ENCODE results near the gene GJA1.
"Not testable (repeated sequence)": the region's sequence is repeated elsewhere in the genome, so short reads cannot be mapped to it uniquely, and the experiment has no call there.

Gene GJA1

GRCh38 chr6:121435444-121436069 is at the start of gene GJA1:
Gene GJA1 (plus strand): TSS chr6:121435646. CDS start chr6:121446848, 11,202 bp downstream.
- peak within 1 kb of the TSS; percentile 98 for H3K27ac ChIP-seq (ENCODE audit: low read depth, low read length)

GRCh38 chr6:121386551-121386950 is 48.9 kb upstream of the GJA1 start:
- not testable (repeated sequence) for H3K27me3 ChIP-seq (ENCODE audit: control insufficient read depth, insufficient read depth, low read length); H3K27ac ChIP-seq (ENCODE audit: low read depth, low read length); H3K9me3 ChIP-seq (ENCODE audit: control insufficient read depth, insufficient read depth, low read length); H3K36me3 ChIP-seq (ENCODE audit: control insufficient read depth, insufficient read depth, low read length); H3K4me3 ChIP-seq (ENCODE audit: low read depth, low read length); H3K4me1 ChIP-seq (ENCODE audit: control insufficient read depth, insufficient read depth, low read length); H3K9ac ChIP-seq (ENCODE audit: low read depth, low read length)

More at GRCh38 chr6:121435444-121436069, at the start of gene GJA1:
- H3K4me1 ChIP-seq (ENCODE audit: control insufficient read depth, insufficient read depth, low read length), result peaks cover 40% of the 10 kb centered on the region
- peak within 1 kb of the TSS; percentile 87 for H3K4me3 ChIP-seq (ENCODE audit: low read depth, low read length)
- H3K9ac ChIP-seq (ENCODE audit: low read depth, low read length), result peak within 1 kb of the TSS; percentile 97
- no peaks in the 10 kb centered on the region for H3K9me3 ChIP-seq (ENCODE audit: control insufficient read depth, insufficient read depth, low read length)
- no peaks in the 10 kb centered on the region for H3K27me3 ChIP-seq (ENCODE audit: control insufficient read depth, insufficient read depth, low read length)
- peaks cover 15% of the 10 kb centered on the region; the same call in 1 of the 2 replicates for H3K36me3 ChIP-seq (ENCODE audit: control insufficient read depth, insufficient read depth, low read length)

DNA sequence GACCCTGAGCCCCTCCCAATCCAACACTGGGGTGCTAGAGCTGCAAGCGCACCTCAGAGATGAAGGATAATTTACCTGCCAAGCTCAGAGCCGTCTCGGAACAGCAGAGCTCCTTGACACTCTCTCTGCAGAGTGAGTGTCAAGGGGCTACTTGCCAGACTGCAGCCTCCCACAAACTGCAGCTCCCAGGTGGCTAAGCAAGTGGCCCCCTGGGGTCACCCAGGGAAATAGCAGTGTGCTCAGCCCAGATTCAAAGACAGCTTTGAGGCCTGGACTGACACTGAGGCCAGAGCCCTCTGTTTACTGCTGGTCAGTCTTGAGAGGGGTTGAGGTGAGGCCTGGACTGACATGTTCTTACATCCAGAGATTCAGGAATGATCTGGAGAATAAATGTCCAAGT is 46.0 kb upstream of the GJA1 start:
- H3K27ac ChIP-seq (ENCODE audit: low read depth, low read length), result no peak overlapping the region
- H3K27me3 ChIP-seq (ENCODE audit: control insufficient read depth, insufficient read depth, low read length), result no peaks in the 10 kb centered on the region
- no peaks in the 10 kb centered on the region for H3K36me3 ChIP-seq (ENCODE audit: control insufficient read depth, insufficient read depth, low read length)
- H3K4me3 ChIP-seq (ENCODE audit: low read depth, low read length), result no peak overlapping the region
- H3K4me1 ChIP-seq (ENCODE audit: control insufficient read depth, insufficient read depth, low read length), result no peaks in the 10 kb centered on the region
- no peaks in the 10 kb centered on the region for H3K9me3 ChIP-seq (ENCODE audit: control insufficient read depth, insufficient read depth, low read length)
- no peak overlapping the region for H3K9ac ChIP-seq (ENCODE audit: low read depth, low read length)

- no peaks in the 10 kb centered on the region for H3K27me3 ChIP-seq (ENCODE audit: control insufficient read depth, insufficient read depth, low read length)
- no peaks in the 10 kb centered on the region for H3K9me3 ChIP-seq (ENCODE audit: control insufficient read depth, insufficient read depth, low read length)
- no peaks in the 10 kb centered on the region for H3K36me3 ChIP-seq (ENCODE audit: control insufficient read depth, insufficient read depth, low read length)
- H3K27ac ChIP-seq (ENCODE audit: low read depth, low read length), result no peak overlapping the region
- H3K4me1 ChIP-seq (ENCODE audit: control insufficient read depth, insufficient read depth, low read length), result no peaks in the 10 kb centered on the region
- H3K4me3 ChIP-seq (ENCODE audit: low read depth, low read length), result no peak overlapping the region
- no peak overlapping the region for H3K9ac ChIP-seq (ENCODE audit: low read depth, low read length)
Measured at GRCh38 chr6:121393731-121394505, 41.5 kb upstream of the GJA1 start.

DNA sequence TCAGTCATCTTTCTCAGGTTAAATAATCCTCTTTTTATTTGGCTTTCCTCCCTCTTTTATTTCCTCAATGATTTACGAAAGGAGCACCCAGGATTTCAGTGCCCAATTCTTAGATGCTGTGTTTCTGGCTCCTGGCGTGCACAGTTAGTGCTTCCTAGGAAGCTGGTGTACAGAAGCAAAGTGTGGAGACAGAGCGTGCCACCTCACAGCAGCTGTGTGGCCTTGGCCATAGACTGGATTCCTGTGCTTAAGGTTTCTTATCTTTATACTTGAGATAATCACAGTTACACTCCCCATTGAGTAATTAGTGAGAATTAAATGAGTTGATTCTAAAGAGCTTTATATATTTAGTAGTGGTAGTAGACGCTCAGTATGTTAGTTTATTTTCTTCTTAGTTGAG is 39.7 kb upstream of the GJA1 start:
- H3K27me3 ChIP-seq (ENCODE audit: control insufficient read depth, insufficient read depth, low read length), result no peaks in the 10 kb centered on the region
- no peaks in the 10 kb centered on the region for H3K9me3 ChIP-seq (ENCODE audit: control insufficient read depth, insufficient read depth, low read length)
- no peaks in the 10 kb centered on the region for H3K4me1 ChIP-seq (ENCODE audit: control insufficient read depth, insufficient read depth, low read length)
- no peaks in the 10 kb centered on the region for H3K36me3 ChIP-seq (ENCODE audit: control insufficient read depth, insufficient read depth, low read length)
- H3K27ac ChIP-seq (ENCODE audit: low read depth, low read length), result no peak overlapping the region
- H3K4me3 ChIP-seq (ENCODE audit: low read depth, low read length), result no peak overlapping the region
- no peak overlapping the region for H3K9ac ChIP-seq (ENCODE audit: low read depth, low read length)

GRCh38 chr6:121397188-121397587 is 38.3 kb upstream of the GJA1 start:
- not testable (repeated sequence) for H3K9ac ChIP-seq (ENCODE audit: low read depth, low read length); H3K27ac ChIP-seq (ENCODE audit: low read depth, low read length); H3K4me3 ChIP-seq (ENCODE audit: low read depth, low read length); H3K4me1 ChIP-seq (ENCODE audit: control insufficient read depth, insufficient read depth, low read length); H3K36me3 ChIP-seq (ENCODE audit: control insufficient read depth, insufficient read depth, low read length); H3K9me3 ChIP-seq (ENCODE audit: control insufficient read depth, insufficient read depth, low read length); H3K27me3 ChIP-seq (ENCODE audit: control insufficient read depth, insufficient read depth, low read length)

GRCh38 chr6:121398127-121398526 is 37.3 kb upstream of the GJA1 start:
- Histone ChIP-seq H3K9ac (ENCODE audit: low read depth, low read length) (no peak overlapping the region), H3K9me3 (ENCODE audit: control insufficient read depth, insufficient read depth, low read length) (no peaks in the 10 kb centered on the region), H3K36me3 (ENCODE audit: control insufficient read depth, insufficient read depth, low read length) (no peaks in the 10 kb centered on the region), H3K27ac (ENCODE audit: low read depth, low read length) (no peak overlapping the region), H3K4me3 (ENCODE audit: low read depth, low read length) (no peak overlapping the region), H3K4me1 (ENCODE audit: control insufficient read depth, insufficient read depth, low read length) (no peaks in the 10 kb centered on the region), H3K27me3 (ENCODE audit: control insufficient read depth, insufficient read depth, low read length) (no peaks in the 10 kb centered on the region)

DNA sequence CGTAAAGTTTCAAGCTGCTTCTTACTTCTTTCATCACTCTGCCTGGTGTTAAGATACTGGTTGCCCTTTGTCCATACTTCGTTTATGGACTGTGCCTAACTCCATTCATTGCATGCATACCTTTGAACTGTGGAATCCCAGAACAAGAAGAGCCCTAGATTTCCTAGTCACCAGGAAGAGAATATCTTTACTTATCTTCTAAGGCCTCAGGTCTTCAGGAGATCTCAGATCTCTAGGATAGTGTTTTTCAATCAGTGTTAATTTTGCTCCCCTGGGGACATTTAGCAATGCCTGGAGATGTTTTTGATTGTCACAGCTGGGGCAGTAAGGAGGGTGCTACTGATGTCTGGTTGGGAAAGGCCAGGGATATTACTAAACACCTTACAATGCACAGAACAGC is 35.5 kb upstream of the GJA1 start:
- no peak overlapping the region for H3K9ac ChIP-seq (ENCODE audit: low read depth, low read length)
- no peaks in the 10 kb centered on the region for H3K4me1 ChIP-seq (ENCODE audit: control insufficient read depth, insufficient read depth, low read length)

DNA sequence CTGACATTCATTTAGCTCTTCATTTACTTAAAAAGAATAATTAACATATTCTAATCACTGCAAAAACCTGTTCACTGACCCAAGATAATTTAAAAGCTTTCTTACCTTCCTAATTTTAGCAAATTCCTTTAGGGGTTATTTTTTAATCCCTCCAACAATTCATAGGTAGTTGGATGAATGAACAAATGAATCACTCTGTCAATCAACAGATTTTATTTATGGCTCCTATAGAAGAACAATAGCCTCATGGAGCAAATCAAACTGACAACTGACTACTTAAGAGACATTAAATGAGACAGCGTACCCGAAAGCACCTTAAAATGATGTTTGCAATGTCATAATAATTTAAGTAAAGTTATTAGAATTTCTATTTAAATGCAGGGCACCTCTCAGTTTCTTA is 31.5 kb upstream of the GJA1 start:
- no peak overlapping the region for H3K9ac ChIP-seq (ENCODE audit: low read depth, low read length)
- no peaks in the 10 kb centered on the region for H3K9me3 ChIP-seq (ENCODE audit: control insufficient read depth, insufficient read depth, low read length)
- no peaks in the 10 kb centered on the region for H3K27me3 ChIP-seq (ENCODE audit: control insufficient read depth, insufficient read depth, low read length)

More for the DNA sequence above, 35.5 kb upstream of the GJA1 start:
- Histone ChIP-seq H3K27me3 (ENCODE audit: control insufficient read depth, insufficient read depth, low read length) (no peaks in the 10 kb centered on the region), H3K4me3 (ENCODE audit: low read depth, low read length) (no peak overlapping the region), H3K36me3 (ENCODE audit: control insufficient read depth, insufficient read depth, low read length) (no peaks in the 10 kb centered on the region), H3K9me3 (ENCODE audit: control insufficient read depth, insufficient read depth, low read length) (no peaks in the 10 kb centered on the region), H3K27ac (ENCODE audit: low read depth, low read length) (no peak overlapping the region)

DNA sequence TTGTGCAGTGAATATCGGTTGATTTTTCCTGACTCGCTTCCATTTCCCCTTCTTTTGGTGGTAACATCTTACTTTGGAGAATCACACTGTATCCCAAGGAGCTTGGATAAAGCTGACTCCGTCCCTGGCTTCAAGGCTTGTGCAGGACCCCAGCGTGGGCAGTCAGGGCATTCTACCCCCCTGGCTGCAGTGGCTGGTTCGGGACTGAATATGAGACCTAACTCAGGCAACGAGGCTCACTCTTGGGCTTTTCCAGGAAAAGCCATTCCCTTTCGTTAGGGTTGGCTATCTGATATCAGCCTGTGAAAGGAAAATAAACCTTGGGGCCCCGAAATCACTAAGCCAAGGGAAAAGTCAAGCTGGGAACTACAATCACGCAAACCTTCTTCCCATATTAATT is 30.1 kb upstream of the GJA1 start:
- no peaks in the 10 kb centered on the region; the same call in 1 of the 2 replicates for H3K9me3 ChIP-seq (ENCODE audit: control insufficient read depth, insufficient read depth, low read length)
- H3K36me3 ChIP-seq (ENCODE audit: control insufficient read depth, insufficient read depth, low read length), result no peaks in the 10 kb centered on the region
- no peak overlapping the region for H3K4me3 ChIP-seq (ENCODE audit: low read depth, low read length)
- H3K27me3 ChIP-seq (ENCODE audit: control insufficient read depth, insufficient read depth, low read length), result no peaks in the 10 kb centered on the region
- no peak overlapping the region for H3K9ac ChIP-seq (ENCODE audit: low read depth, low read length)
- no peak overlapping the region for H3K27ac ChIP-seq (ENCODE audit: low read depth, low read length)
- H3K4me1 ChIP-seq (ENCODE audit: control insufficient read depth, insufficient read depth, low read length), result no peaks in the 10 kb centered on the region

More for the DNA sequence above, 31.5 kb upstream of the GJA1 start:
- no peaks in the 10 kb centered on the region for H3K36me3 ChIP-seq (ENCODE audit: control insufficient read depth, insufficient read depth, low read length)
- no peaks in the 10 kb centered on the region for H3K4me1 ChIP-seq (ENCODE audit: control insufficient read depth, insufficient read depth, low read length)
- H3K27ac ChIP-seq (ENCODE audit: low read depth, low read length), result no peak overlapping the region
- H3K4me3 ChIP-seq (ENCODE audit: low read depth, low read length), result no peak overlapping the region

GRCh38 chr6:121408321-121408720 is 27.1 kb upstream of the GJA1 start:
- H3K27me3 ChIP-seq (ENCODE audit: control insufficient read depth, insufficient read depth, low read length), result no peaks in the 10 kb centered on the region
- no peak overlapping the region for H3K9ac ChIP-seq (ENCODE audit: low read depth, low read length)
- H3K9me3 ChIP-seq (ENCODE audit: control insufficient read depth, insufficient read depth, low read length), result no peaks in the 10 kb centered on the region; the same call in 1 of the 2 replicates
- no peaks in the 10 kb centered on the region for H3K36me3 ChIP-seq (ENCODE audit: control insufficient read depth, insufficient read depth, low read length)
- H3K4me1 ChIP-seq (ENCODE audit: control insufficient read depth, insufficient read depth, low read length), result no peaks in the 10 kb centered on the region
- H3K27ac ChIP-seq (ENCODE audit: low read depth, low read length), result no peak overlapping the region
- no peak overlapping the region for H3K4me3 ChIP-seq (ENCODE audit: low read depth, low read length)

Data from HUES48 (cell line).